Retinal pigment epithelial cell (primary cell): ENCODE data around the gene SRP54.

Source experiments
- DNase-seq: peaks from one replicate; pipeline ENCODE4 v3.0.0-alpha.2; 2010; ENCODE audit warnings: low read depth
- H3K4me3 ChIP-seq: 2 replicates; pipeline ENCODE4 v1.5.1; 2011; ENCODE audit warnings: mild to moderate bottlenecking, low read length, control low read depth, moderate library complexity
- CTCF ChIP-seq: conservative IDR thresholded peaks from 2 replicates; pipeline ENCODE4 v1.5.1; 2011; ENCODE audit warnings: low read depth, low read length, control low read depth, inconsistent platforms

SRP54 gene

GRCh38 chr14:34997762-34998161 lies 15.0 kb downstream of the SRP54 start:
- TF ChIP-seq CTCF, result no peak
- no peak for DNase-seq
- no peak overlapping the region for H3K4me3 ChIP-seq

- TF ChIP-seq CTCF, result no peak
These were observed 16.7 kb downstream of the SRP54 start for GRCh38 chr14:34999500-34999899.

GRCh38 chr14:35001621-35002020 lies 18.8 kb downstream of the SRP54 start:
- H3K4me3 ChIP-seq, result no peak overlapping the region
- TF ChIP-seq CTCF, result no peak
- DNase-seq, result no peak

More at GRCh38 chr14:34999500-34999899, 16.7 kb downstream of the SRP54 start:
- no peak for DNase-seq
- no peak overlapping the region for H3K4me3 ChIP-seq

- DNase-seq, result no peak
- TF ChIP-seq CTCF, result no peak
- H3K4me3 ChIP-seq, result no peak overlapping the region
These were observed 22.0 kb downstream of the SRP54 start for GRCh38 chr14:35004839-35005238.

GRCh38 chr14:35016568-35016967 lies 33.8 kb downstream of the SRP54 start:
- no peak overlapping the region for H3K4me3 ChIP-seq
- DNase-seq, result no peak
- no peak for TF ChIP-seq CTCF

- no peak for TF ChIP-seq CTCF
- H3K4me3 ChIP-seq, result no peak overlapping the region
- DNase-seq, result no peak
These were observed 37.9 kb downstream of the SRP54 start for GRCh38 chr14:35020713-35021112.

- no peak overlapping the region for H3K4me3 ChIP-seq
- no peak for DNase-seq
- TF ChIP-seq CTCF, result no peak
These were observed 45.6 kb downstream of the SRP54 start for GRCh38 chr14:35028435-35028834.
